GM18526 (cell line): ENCODE results near the gene LACTBL1.

ENCODE experiments used
- POLR2A ChIP-seq: IDR thresholded peaks from 3 replicates; pipeline ENCODE4 v1.6.1; 2011; ENCODE audit not compliant: insufficient read length; ENCODE audit errors: extremely low read depth

The LACTBL1 gene

GRCh38 chr1:22972760-22973159 is at the start of gene LACTBL1:
TSS of gene LACTBL1 (minus strand) at chr1:22972866. CDS start at chr1:22972316, 550 bp downstream.
- no peak for TF ChIP-seq POLR2A

- no peak for TF ChIP-seq POLR2A
These were observed 49.2 kb upstream of the LACTBL1 start for GRCh38 chr1:23021834-23022233.

GRCh38 chr1:23020706-23021405 is 48.2 kb upstream of the LACTBL1 start:
- no peak for TF ChIP-seq POLR2A

DNA sequence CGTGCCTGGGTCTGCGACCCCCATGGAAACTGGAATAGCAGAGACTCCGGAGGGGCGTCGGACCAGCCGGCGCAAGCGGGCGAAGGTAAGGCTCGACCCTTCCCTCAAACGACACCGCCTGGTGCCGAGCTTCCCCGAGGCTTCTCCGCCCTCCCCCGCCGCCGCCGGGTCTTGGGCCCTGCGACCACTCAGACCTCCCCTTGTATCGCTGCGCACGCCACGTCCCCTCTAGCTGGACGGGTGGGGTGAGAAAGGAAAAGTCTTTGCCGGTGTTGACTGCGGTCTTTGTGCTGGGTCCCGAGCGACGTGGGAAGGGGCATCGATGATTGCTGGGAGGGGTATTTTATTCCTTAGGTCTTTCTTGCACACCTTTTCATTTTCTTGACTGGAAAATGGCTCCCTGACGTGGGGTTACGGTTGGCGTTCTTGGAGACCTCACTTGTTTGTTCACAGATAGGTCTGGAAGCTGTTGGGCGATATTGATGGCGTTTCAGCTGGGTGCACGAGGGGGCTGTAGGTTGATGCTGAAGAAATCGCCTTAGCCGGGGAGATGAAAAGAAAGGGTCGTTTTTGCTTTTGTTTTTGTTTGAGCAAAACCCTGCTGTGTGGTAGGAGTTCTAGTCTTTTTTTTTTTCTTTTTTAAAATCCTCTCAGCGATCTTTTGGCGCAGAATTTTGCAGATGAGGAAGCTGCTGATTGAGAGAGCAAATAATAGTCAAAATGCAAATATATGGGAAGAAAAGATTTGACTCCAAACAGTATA is 47.4 kb upstream of the LACTBL1 start:
- no peak for TF ChIP-seq POLR2A

DNA sequence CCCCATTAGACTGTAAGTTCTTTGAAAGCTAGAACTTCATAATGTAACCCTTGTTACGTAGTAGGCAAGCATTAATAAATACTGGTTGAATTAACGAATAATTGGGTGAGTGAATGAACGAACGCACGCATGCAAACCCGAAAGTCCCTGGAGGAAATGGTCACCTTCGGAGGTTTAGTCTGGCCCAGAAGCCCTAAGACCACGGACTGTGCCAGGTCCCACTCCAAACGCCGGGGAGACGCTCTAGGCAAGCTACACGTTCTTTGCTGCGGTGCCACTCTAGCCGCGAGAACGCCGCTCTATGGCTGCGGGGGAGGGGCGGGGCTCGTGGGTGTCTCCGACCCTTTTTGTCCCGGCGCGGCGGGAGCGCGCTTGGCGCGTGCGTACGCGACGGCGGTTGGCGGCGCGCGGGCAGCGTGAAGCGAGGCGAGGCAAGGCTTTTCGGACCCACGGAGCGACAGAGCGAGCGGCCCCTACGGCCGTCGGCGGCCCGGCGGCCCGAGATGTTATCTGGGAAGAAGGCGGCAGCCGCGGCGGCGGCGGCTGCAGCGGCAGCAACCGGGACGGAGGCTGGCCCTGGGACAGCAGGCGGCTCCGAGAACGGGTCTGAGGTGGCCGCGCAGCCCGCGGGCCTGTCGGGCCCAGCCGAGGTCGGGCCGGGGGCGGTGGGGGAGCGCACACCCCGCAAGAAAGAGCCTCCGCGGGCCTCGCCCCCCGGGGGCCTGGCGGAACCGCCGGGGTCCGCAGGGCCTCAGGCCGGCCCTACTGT is 46.6 kb upstream of the LACTBL1 start, which contains the start of gene KDM1A:
Gene KDM1A (plus strand): TSS at position 375 of the 769 bp plus-strand sequence. CDS start 129 bp downstream, at position 504.
- peak; percentile 68 for TF ChIP-seq POLR2A

DNA sequence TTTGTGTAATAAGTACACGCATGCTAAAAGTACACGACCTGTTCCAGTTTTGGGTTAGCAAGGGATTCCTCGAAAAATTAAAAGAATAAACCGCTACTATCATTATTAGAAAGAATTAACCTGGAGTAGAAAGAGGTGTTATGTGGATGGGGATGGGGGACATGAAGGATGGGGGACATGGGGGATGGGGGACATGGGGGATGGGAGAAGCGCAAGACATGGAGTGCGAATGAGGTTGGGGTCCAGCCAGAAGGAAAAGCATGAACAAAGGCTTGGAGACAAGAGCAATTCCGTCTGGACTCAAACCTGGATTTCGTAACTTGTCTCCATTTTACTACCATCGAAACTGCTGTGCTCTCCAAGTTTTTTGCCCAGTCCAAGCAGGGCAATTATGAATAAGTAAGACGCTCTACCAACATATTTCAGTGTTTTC is 46.0 kb upstream of the LACTBL1 start:
- TF ChIP-seq POLR2A: no peak

DNA sequence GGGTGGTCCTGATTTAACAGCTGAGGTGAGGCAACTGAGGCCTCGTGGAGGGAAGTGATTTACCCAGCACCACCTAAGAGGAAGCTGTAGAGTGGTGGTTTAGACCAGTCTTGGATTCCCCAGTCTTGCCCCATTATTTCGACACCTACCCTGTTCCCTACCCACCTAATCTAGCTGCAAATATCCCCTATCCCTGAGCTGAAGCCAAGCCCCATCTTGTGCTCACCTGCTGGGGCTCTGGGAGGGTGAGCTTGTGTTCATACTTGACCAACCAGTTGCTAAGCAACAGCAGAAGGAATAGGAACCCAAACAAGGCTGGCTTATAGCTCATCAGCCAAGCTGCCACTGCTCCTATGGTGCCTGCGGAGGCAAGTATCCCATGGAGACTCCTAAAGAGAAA is 41.0 kb upstream of the LACTBL1 start:
- no peak for TF ChIP-seq POLR2A

DNA sequence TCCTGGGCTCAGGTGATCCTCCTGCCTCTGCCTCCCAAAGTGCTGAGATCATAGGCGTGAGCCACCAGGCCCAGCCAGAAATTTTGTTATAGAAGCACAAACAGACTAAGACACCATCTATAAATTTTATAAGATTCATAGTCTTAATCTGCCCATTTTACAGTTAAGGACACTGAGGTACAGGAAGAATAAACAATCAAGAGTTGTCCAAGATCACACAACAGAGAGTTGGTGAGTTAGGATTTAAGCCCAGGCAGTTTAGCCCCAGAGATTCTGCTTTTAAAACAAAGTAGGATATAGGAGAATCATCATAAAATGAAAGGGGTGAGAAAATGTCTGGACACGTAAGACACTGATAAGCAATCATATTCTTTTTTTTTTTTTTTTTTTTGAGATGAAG is 36.2 kb upstream of the LACTBL1 start:
- no peak for TF ChIP-seq POLR2A

DNA sequence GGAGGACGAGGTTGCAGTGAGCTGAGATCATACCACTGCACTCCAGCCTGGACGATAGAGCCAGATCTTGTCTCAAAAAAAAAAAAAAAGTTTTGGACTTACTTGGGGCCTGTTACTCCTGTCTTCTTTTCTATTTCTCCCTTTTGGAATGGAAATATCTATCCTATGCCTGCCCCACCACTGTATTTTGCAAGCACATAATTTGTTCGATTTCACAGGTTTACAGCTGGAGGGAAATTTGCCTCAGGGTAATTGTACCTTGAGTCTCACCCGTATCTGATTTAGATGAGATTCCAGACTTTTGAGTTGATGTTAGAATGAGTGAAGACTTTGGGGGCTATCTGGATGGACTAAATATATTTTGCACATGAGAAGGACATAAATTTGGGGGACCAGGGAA is 34.4 kb upstream of the LACTBL1 start:
- TF ChIP-seq POLR2A: no peak

GRCh38 chr1:23004112-23004511 is 31.4 kb upstream of the LACTBL1 start:
- no peak for TF ChIP-seq POLR2A

DNA sequence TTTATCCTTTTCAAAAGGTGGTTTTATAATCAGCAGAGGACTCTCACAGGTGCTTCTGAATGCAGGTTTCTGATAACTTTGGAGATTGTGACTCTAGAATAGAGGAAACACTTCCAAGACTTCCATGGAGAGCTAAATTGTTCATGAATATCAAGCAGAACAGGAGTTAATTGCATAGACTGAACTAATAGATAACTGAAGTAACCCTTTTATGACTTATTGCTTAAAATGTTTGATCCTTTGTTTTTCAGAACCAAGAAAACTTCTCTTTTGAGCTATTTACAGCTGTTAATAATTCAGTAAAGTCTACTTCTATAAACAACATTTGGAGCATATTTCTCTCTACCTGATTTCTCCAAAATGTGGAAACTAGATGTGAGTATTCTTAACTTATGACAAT is 23.1 kb upstream of the LACTBL1 start:
- TF ChIP-seq POLR2A: no peak

GRCh38 chr1:22983944-22984343 is 11.3 kb upstream of the LACTBL1 start:
- TF ChIP-seq POLR2A: no peak

GRCh38 chr1:22978299-22978698 is 5.6 kb upstream of the LACTBL1 start:
- no peak for TF ChIP-seq POLR2A

GRCh38 chr1:22976461-22977243 is 4.0 kb upstream of the LACTBL1 start:
- no peak for TF ChIP-seq POLR2A

GRCh38 chr1:22976127-22976460 is 3.4 kb upstream of the LACTBL1 start:
- TF ChIP-seq POLR2A: no peak
